GM21786 (cell line): Measurements from ENCODE around the gene AOPEP.

Source experiments
- ATAC-seq: cut with Tn5 transposase; IDR thresholded peaks from one replicate; pipeline ENCODE4 v1.9.1; 2021; ENCODE audit not compliant: unreplicated experiment

The AOPEP gene

GRCh38 chr9:95104581-95104960 lies 378.1 kb downstream of the AOPEP start:
- no peak for ATAC-seq

DNA sequence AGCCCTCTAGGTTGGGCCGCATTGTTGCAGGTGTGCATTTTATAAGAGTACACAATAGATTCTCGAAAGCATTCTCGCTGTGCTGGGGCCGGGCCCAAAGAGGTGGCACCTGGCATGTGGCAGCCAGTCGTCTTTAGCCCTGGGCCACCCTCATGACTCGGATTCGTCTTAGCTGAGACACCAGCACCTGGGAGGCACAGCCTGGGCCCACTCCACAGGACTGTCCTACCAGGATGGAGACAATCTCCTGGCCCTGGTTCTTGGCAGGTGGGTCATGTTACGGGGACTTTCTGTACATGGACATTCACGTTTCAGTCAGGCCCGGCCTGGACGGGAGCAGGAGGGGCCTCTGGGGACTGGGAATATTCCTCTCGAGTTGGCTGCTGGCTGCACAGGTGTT lies 378.5 kb downstream of the AOPEP start:
- no peak for ATAC-seq

DNA sequence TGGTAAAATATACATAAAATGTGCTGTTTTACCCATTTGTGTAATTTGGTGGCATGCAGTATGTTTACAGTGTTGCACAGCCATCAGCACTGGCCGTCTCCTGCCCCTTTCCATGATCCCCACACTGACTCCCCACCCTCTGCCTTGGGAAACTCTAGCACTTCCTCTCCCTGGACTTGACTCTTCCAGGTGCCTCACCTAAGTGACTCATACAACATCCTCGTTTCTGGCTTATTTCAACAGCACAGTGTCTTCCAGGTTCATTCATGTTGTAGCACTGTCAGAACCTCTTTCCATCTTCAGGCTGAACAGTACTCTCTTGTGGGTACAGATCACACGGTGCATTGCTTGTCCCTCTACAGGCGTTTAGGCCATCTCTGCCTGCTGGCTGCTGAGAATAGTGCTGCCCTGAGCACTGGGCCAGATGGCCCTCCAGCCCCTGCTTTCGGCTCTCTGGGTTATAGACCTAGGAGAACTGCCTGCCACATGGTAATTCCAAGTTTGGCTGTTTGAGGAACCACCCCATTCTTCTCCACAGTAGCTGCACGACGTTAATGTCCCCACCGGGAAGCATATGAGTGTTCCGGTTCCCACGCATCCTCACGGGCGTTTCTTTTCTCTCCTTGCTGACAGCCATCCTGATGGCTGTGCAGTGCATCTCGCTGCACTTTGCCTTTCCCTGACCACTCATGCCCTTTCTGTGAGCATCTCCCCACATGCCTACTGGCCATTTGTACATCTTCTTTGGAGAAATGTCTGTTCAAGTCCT lies 379.2 kb downstream of the AOPEP start:
- no peak for ATAC-seq

GRCh38 chr9:95107001-95107749 lies 380.7 kb downstream of the AOPEP start:
- no peak for ATAC-seq

- ATAC-seq = no peak
Measured at GRCh38 chr9:95107976-95108375, 381.5 kb downstream of the AOPEP start.

GRCh38 chr9:95108777-95109176 lies 382.3 kb downstream of the AOPEP start:
- ATAC-seq = no peak

GRCh38 chr9:95109456-95109855 lies 383.0 kb downstream of the AOPEP start:
- ATAC-seq = no peak

GRCh38 chr9:95110921-95111525 lies 384.5 kb downstream of the AOPEP start:
- ATAC-seq = no peak

DNA sequence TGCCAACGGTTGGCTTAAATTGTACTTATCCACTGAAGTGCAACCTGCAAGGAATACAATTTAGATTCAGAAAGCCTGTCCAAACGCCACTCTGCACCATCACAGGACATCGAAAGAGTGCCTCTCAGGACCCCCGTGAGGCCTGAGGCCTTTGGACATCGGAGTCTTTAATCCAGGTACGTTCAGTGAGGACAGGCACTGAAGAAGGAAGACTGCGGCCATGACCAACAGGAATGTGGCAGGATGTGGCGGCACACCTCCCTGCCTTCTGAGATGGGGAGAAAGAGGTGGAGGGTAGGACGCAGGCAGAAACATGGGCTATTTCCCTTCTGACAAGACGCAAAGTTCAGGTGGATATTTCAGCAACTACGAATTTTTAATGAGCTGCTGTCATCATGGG lies 385.2 kb downstream of the AOPEP start:
- no peak for ATAC-seq

- no peak for ATAC-seq
Measured at GRCh38 chr9:95112436-95113280, 386.2 kb downstream of the AOPEP start.

DNA sequence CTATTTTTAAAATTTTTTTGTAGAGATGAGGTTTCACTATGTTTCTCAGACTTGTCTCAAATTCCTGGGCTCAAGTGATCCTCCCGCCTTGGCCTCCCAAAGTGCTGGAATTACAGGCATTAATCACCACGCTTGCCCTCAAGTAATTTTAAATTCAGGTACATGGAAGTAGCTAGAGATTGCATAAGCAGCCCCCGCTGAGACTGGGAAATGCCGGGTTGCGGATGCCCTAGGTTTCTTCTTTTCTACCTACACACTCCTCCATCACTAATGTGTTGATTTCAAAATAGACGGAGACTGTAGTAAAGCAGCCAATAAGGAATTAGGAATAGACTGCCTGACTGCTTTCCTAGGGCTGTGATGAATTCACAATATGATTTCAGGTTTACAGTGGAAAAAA lies 388.6 kb downstream of the AOPEP start:
- no peak for ATAC-seq

GRCh38 chr9:95116002-95116807 lies 389.7 kb downstream of the AOPEP start:
- no peak for ATAC-seq

GRCh38 chr9:95116808-95117204 lies 390.3 kb downstream of the AOPEP start:
- ATAC-seq = no peak

GRCh38 chr9:95118596-95118995 lies 392.1 kb downstream of the AOPEP start:
- no peak for ATAC-seq

GRCh38 chr9:95120781-95121370 lies 394.4 kb downstream of the AOPEP start:
- no peak for ATAC-seq

GRCh38 chr9:95124582-95125367 lies 398.3 kb downstream of the AOPEP start:
- ATAC-seq = no peak

- ATAC-seq = no peak
Measured at GRCh38 chr9:95125652-95126051, 399.2 kb downstream of the AOPEP start.

- no peak for ATAC-seq
Measured at GRCh38 chr9:95126739-95127138, 400.2 kb downstream of the AOPEP start.
